GM18511 (cell line): ENCODE measurements around the gene C10orf105.

Source experiments
- ATAC-seq: cut with Tn5 transposase; IDR thresholded peaks from one replicate; pipeline ENCODE4 v1.9.1; 2021; ENCODE audit warnings: mild to moderate bottlenecking, moderate library complexity; ENCODE audit not compliant: unreplicated experiment

The C10orf105 gene

GRCh38 chr10:71717551-71717951 is 2.0 kb downstream of the C10orf105 start:
- ATAC-seq: no peak

GRCh38 chr10:71717056-71717455 is 2.5 kb downstream of the C10orf105 start:
- ATAC-seq: no peak

- ATAC-seq: no peak
These were observed 3.2 kb downstream of the C10orf105 start for GRCh38 chr10:71716426-71716825.

GRCh38 chr10:71715860-71716259 is 3.7 kb downstream of the C10orf105 start:
- no peak for ATAC-seq

- ATAC-seq: no peak
These were observed 4.6 kb downstream of the C10orf105 start for GRCh38 chr10:71715026-71715425.

- ATAC-seq: no peak
These were observed 5.0 kb downstream of the C10orf105 start for GRCh38 chr10:71714592-71714991.

GRCh38 chr10:71714031-71714410 is 5.6 kb downstream of the C10orf105 start:
- no peak for ATAC-seq

GRCh38 chr10:71713135-71714030 is 6.2 kb downstream of the C10orf105 start:
- no peak for ATAC-seq

GRCh38 chr10:71712572-71713134 is 6.9 kb downstream of the C10orf105 start:
- no peak for ATAC-seq

GRCh38 chr10:71712170-71712569 is 7.4 kb downstream of the C10orf105 start:
- no peak for ATAC-seq

GRCh38 chr10:71711052-71711623 is 8.4 kb downstream of the C10orf105 start:
- ATAC-seq: no peak

- no peak for ATAC-seq
These were observed 9.1 kb downstream of the C10orf105 start for GRCh38 chr10:71710519-71710918.

GRCh38 chr10:71708897-71709882 is 10.4 kb downstream of the C10orf105 start:
- ATAC-seq: no peak

- ATAC-seq: no peak
These were observed 11.3 kb downstream of the C10orf105 start for GRCh38 chr10:71708301-71708703.

GRCh38 chr10:71707240-71707789 is 12.3 kb downstream of the C10orf105 start:
- no peak for ATAC-seq

- no peak for ATAC-seq
These were observed 13.1 kb downstream of the C10orf105 start for GRCh38 chr10:71706216-71707121.

GRCh38 chr10:71705582-71705981 is 14.0 kb downstream of the C10orf105 start:
- no peak for ATAC-seq

- ATAC-seq: no peak
These were observed 14.8 kb downstream of the C10orf105 start for GRCh38 chr10:71704816-71705215.

GRCh38 chr10:71703577-71703976 is 16.0 kb downstream of the C10orf105 start:
- ATAC-seq: no peak
